Fibroblast of gingiva (primary cell): ENCODE data around the gene PGGT1B.
"Not testable (repeated sequence)": the region's sequence is repeated elsewhere in the genome, so short reads cannot be mapped to it uniquely, and the experiment has no call there.

Source experiments
- DNase-seq: peaks from one replicate; pipeline ENCODE4 v3.0.0-alpha.2; 2011; ENCODE audit warnings: low read depth

PGGT1B gene

GRCh38 chr5:115257981-115258380 is 4.7 kb downstream of the PGGT1B start:
- no peak for DNase-seq

DNA sequence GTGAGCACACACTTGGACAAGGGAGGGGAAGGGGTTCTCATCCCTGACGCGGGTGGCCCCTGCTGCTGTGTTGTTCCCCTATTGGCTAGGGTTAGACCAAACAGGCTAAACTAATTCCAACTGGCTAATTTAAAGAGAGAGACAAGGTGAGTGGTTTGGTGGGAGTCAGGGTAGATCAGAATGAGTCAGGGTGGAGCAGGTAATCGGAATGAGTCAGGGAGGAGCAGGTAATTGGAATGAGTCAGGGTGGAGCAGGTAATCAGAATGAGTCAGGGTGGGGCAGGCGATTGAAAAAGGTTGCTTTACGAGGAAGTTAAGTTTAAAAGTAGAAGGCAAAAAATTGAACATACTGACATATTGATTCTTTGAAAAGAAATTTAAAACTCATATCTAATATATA is 13.3 kb downstream of the PGGT1B start:
- not testable (repeated sequence) for DNase-seq

- peak; percentile 15 for DNase-seq
These were observed 16.2 kb downstream of the PGGT1B start for GRCh38 chr5:115246361-115246991.

DNA sequence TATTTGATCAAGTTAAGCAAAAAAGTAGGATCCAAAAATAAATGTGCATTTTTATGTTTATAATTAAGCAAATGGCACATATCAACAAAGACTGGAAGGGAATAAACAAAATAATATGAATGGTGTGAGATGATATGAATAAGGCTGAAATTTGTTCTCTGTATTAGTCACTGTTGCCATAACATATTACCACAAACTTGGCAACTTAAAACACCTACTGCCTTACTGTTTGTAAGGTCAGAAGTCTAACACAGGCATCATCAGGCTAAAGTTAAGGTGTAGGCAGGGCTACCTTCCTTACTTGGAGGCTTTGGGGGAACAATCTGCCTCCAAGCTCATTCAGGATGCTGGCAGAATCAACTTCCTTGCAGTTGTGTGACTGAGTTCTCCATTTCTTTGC is 19.3 kb downstream of the PGGT1B start:
- peak; percentile 42 for DNase-seq

GRCh38 chr5:115241881-115242642 is 20.6 kb downstream of the PGGT1B start:
- DNase-seq, result no peak

GRCh38 chr5:115237066-115237465 is 25.6 kb downstream of the PGGT1B start:
- no peak for DNase-seq

GRCh38 chr5:115236599-115236998 is 26.1 kb downstream of the PGGT1B start:
- DNase-seq, result no peak

GRCh38 chr5:115231598-115231997 is 31.1 kb downstream of the PGGT1B start:
- peak; percentile 5 for DNase-seq

GRCh38 chr5:115229606-115230005 is 33.1 kb downstream of the PGGT1B start:
- DNase-seq, result no peak

DNA sequence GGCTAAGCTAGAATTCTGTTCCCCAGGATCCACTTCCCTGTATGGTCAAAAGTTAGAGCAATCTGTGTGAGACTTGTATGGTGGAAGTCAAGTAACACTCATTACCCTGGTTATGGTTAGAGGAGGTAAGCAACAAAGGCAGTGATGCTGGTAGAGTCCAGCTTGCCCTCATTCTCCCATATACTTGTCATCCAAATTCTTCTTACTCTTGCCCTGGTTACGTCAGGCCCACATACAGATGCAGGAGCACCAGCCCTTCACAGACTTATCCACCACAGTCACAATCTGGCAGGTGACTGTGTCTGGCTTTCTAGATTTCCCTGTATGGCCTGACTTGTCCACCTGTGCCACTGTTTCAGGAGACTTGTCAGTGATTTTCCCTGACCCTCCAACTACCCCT is 35.4 kb downstream of the PGGT1B start:
- DNase-seq, result no peak

GRCh38 chr5:115214541-115214940 is 48.1 kb downstream of the PGGT1B start:
- DNase-seq, result peak; percentile 7

DNA sequence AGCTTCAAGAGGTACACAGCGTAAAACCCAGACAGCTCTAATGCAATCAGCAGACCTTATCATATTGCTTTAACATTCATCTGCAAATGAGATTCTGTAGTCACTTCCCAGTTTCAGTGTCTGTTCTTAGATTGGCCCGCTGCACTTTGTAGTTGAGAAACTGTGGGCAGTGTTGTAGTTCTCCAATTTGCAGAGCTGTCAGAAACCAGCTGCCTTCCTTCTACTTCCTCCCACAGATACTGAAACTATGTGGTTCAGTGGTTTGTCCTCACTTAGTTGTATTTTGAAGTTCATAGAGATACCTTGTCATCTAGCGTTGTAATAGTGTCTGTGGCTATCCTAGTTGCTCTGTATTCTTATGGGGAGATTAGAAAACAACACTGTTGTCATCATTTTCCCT is 53.4 kb downstream of the PGGT1B start:
- DNase-seq, result no peak

- DNase-seq, result no peak
These were observed 59.7 kb downstream of the PGGT1B start for GRCh38 chr5:115202952-115203351.

GRCh38 chr5:115196161-115196560 is 66.5 kb downstream of the PGGT1B start:
- DNase-seq, result no peak

DNA sequence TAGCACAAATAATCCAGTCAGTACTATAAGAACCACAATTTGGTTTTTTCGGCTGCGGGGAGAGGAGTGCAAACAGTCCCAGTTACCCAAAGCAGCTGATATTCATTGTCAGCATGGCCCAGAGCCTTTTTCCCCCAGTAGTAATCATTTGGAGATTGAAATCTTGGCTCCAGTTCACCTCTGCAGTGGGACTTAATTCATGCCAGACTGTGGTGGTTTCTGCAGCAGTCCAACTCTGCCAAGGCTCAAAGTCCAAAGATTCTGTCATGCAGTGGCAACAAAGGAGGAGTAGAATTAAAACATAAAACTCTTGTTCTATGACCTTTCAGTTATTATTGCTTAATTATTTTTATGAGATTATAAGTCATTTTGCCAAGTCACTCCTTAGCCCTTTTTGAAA is 68.0 kb downstream of the PGGT1B start:
- DNase-seq, result peak; percentile 84

GRCh38 chr5:115193295-115193694 is 69.4 kb downstream of the PGGT1B start:
- no peak for DNase-seq

- no peak for DNase-seq
These were observed 70.6 kb downstream of the PGGT1B start for GRCh38 chr5:115192098-115192497.

DNA sequence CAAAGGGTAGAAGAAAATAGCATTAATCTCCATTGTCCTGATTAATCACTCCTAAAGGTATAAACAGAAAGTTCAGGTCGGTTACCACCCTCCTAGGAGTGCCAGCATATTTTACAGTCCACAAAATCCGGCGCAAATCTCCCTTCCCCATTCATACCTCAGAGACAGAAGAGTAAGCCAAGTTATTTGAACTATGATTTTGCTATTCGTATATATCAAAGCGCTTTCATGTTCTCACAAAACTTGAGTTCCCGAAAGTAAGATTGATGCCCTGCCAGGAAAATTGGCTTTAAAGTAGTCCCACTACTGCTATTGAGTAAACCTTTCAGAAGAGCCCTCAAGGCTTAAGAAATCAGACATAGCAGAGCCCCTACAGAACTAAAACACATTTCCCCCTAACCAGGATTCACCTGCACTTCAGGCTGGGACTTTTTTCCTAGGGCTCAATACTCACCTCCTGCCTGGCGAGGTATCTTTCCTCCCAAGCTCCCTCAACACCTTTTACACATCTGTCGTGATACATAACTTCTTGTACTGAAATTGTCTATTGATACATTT is 71.1 kb downstream of the PGGT1B start:
- DNase-seq, result no peak

GRCh38 chr5:115190388-115190787 is 72.3 kb downstream of the PGGT1B start:
- no peak for DNase-seq

- no peak for DNase-seq
These were observed 72.8 kb downstream of the PGGT1B start for GRCh38 chr5:115189866-115190265.

DNA sequence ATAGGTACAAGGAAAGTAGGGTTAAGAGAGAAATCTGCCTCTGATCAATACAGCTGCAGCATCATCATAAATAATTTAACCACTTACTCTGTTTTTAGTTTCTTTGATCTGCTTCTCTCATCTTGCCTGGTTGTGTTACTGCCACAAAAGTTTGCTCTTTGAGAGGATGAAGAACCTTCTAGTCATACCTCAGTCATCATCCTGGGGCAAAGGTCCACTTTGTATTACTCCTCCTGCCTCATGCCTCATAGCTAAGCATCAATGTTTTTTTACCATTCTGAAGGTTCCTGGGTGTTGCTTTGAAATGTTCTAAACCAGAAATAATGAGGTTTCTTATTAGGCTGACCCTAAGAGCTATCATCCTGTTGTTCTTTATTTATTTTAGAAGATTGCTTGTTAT is 75.9 kb downstream of the PGGT1B start:
- no peak for DNase-seq

DNA sequence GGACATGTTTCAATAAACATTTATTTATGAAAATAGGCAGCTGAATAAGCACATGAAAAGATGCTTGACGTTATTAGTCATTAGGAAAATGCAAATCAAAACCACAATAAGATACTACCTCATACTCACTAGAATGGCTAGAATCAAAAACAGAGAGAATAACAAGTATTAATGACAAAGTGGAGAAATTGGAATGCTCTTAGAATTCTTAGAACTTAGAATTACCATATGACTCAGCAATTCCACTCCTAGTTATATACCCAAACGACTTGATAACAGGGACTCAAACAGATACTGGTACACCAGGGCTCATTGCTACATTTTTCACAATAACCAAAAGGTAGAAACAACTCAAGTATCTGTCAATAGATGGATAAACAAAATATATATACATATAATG is 77.9 kb downstream of the PGGT1B start:
- DNase-seq, result peak; percentile 41

- DNase-seq, result no peak
These were observed 80.9 kb downstream of the PGGT1B start for GRCh38 chr5:115181757-115182156.
